ENCODE results near the gene HIP1R.
A peak's percentile ranks its signal among the peaks of the same experiment; 100 is the strongest.
"Not testable (repeated sequence)": the region's sequence is repeated elsewhere in the genome, so short reads cannot be mapped to it uniquely, and the experiment has no call there.

The HIP1R gene

GRCh38 chr12:122834921-122835749 lies at the start of gene HIP1R:
Gene HIP1R (plus strand): TSS chr12:122835457. CDS start chr12:122835551, 94 bp downstream.
- DNase-seq (ENCODE audit: low read depth in 2 of 2): peak; percentile 24 to 48

- DNase-seq (ENCODE audit: low read depth in 2 of 2): no peak
Measured at GRCh38 chr12:122785503-122785902, 49.8 kb upstream of the HIP1R start.

GRCh38 chr12:122788387-122788786 lies 46.9 kb upstream of the HIP1R start:
- no peak for DNase-seq (ENCODE audit: low read depth in 2 of 2)

- DNase-seq (ENCODE audit: low read depth in 2 of 2): no peak
Measured at GRCh38 chr12:122789637-122790036, 45.6 kb upstream of the HIP1R start.

- DNase-seq (ENCODE audit: low read depth in 2 of 2): no peak
Measured at GRCh38 chr12:122790393-122791075, 44.7 kb upstream of the HIP1R start.

- no peak for DNase-seq (ENCODE audit: low read depth in 2 of 2)
Measured at GRCh38 chr12:122793685-122794106, 41.6 kb upstream of the HIP1R start.

GRCh38 chr12:122795807-122796206 lies 39.5 kb upstream of the HIP1R start:
- DNase-seq (ENCODE audit: low read depth in 2 of 2): no peak

GRCh38 chr12:122799641-122800243 lies 35.5 kb upstream of the HIP1R start:
- no peak for DNase-seq (ENCODE audit: low read depth in 2 of 2)

- DNase-seq (ENCODE audit: low read depth in 2 of 2): no peak
Measured at GRCh38 chr12:122803937-122804336, 31.3 kb upstream of the HIP1R start.

GRCh38 chr12:122804957-122805356 lies 30.3 kb upstream of the HIP1R start:
- DNase-seq (ENCODE audit: low read depth in 2 of 2): not testable (repeated sequence)

- no peak for DNase-seq (ENCODE audit: low read depth in 2 of 2)
Measured at GRCh38 chr12:122807651-122808050, 27.6 kb upstream of the HIP1R start.

- no peak for DNase-seq (ENCODE audit: low read depth in 2 of 2)
Measured at GRCh38 chr12:122811777-122812176, 23.5 kb upstream of the HIP1R start.

- DNase-seq (ENCODE audit: low read depth in 2 of 2): no peak
Measured at GRCh38 chr12:122813310-122813713, 21.9 kb upstream of the HIP1R start.

- no peak for DNase-seq (ENCODE audit: low read depth in 2 of 2)
Measured at GRCh38 chr12:122819209-122819785, 16.0 kb upstream of the HIP1R start.

- no peak for DNase-seq (ENCODE audit: low read depth in 2 of 2)
Measured at GRCh38 chr12:122820138-122820537, 15.1 kb upstream of the HIP1R start.

- no peak for DNase-seq (ENCODE audit: low read depth in 2 of 2)
Measured at GRCh38 chr12:122820838-122821271, 14.4 kb upstream of the HIP1R start.

- no peak for DNase-seq (ENCODE audit: low read depth in 2 of 2)
Measured at GRCh38 chr12:122823429-122823828, 11.8 kb upstream of the HIP1R start.

GRCh38 chr12:122825773-122826724 lies 9.2 kb upstream of the HIP1R start:
- no peak for DNase-seq (ENCODE audit: low read depth in 2 of 2)

GRCh38 chr12:122827258-122827657 lies 8.0 kb upstream of the HIP1R start:
- no peak for DNase-seq (ENCODE audit: low read depth in 2 of 2)

- no peak for DNase-seq (ENCODE audit: low read depth in 2 of 2)
Measured at GRCh38 chr12:122830517-122831214, 4.6 kb upstream of the HIP1R start.
